Calu3 (cell line): Measurements from ENCODE around the gene LAMA2. TPM values are rescaled to one million over a fixed set of nuclear protein-coding genes. Genes with fewer than 3 reads are reported as not detected.

Experiments
- BruUV-seq: library from RNA; stranded (reverse); fragments of 400-500 nt; replicated peaks from 2 replicates; lab custom pipeline; 2021; lab: Mats Ljungman, UMichigan
- CTCF ChIA-PET: fragments of 300-600 bp; sonication (Branson Sonifier 250); formaldehyde crosslinking; loops from one replicate; lab custom pipeline; 2022; ENCODE audit warnings: antibody characterized with exemption; lab: Charles Lee
- DNase-seq: peaks from one replicate; pipeline ENCODE4 v3.0.0; 2022
- H3K27ac Mint-ChIP-seq: one replicate; pipeline ENCODE4 v1.8.0; 2022; ENCODE audit warnings: mixed read lengths; ENCODE audit not compliant: unreplicated experiment
- H3K27me3 Mint-ChIP-seq: one replicate; pipeline ENCODE4 v1.8.0; 2022; ENCODE audit warnings: mixed read lengths; ENCODE audit not compliant: unreplicated experiment
- H3K36me3 Mint-ChIP-seq: one replicate; pipeline ENCODE4 v1.8.0; 2022; ENCODE audit warnings: mild to moderate bottlenecking, moderate library complexity, mixed read lengths; ENCODE audit not compliant: insufficient read depth, unreplicated experiment
- H3K4me1 Mint-ChIP-seq: one replicate; pipeline ENCODE4 v1.8.0; 2022; ENCODE audit warnings: mild to moderate bottlenecking, low read depth, mixed read lengths; ENCODE audit not compliant: unreplicated experiment
- H3K4me3 Mint-ChIP-seq: one replicate; pipeline ENCODE4 v1.8.0; 2022; ENCODE audit warnings: mild to moderate bottlenecking, low read depth, moderate library complexity, mixed read lengths; ENCODE audit not compliant: unreplicated experiment
- H3K9me3 Mint-ChIP-seq: one replicate; pipeline ENCODE4 v1.8.0; 2022; ENCODE audit warnings: low read depth, mixed read lengths; ENCODE audit not compliant: unreplicated experiment
- intact Hi-C: fragments of 100-400 bp; cut with micrococcal nuclease; formaldehyde crosslinking; loops from one replicate; pipeline ENCODE4 v1.10.0; 2022; ENCODE audit not compliant: unreplicated experiment
- total RNA-seq: library from RNA; stranded (reverse); gene quantifications from 2 replicates; pipeline ENCODE4 v1.2.3, GENCODE V29; 2022
- TF ChIP-seq, protein P1 (sequence below): fragments of 200-600 bp; IDR thresholded peaks from one replicate; pipeline ENCODE4 v1.8.0; 2022; ENCODE audit warnings: antibody characterized with exemption; ENCODE audit not compliant: unreplicated experiment

Gene LAMA2
- total RNA-seq, 1 experiment from 2014 or later: 0.80 TPM

DNA sequence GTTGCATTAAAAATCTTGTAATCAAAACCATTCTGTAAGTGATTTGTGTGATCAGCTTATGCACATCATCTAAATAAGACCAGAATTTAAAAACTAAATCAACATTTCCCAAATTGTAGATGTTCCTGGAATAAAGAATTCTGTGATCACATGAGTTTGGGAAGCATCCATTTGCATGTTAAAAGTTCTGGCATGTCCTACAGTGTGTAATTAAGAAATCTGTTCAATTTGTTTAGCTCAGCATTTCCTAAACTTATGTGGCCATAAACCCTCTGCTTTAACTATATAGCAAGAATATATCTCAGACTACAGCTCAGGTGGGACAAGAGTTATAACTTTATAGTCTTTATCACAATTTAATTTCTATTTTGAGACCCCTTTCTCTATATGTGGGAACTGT lies 399.1 kb downstream of the LAMA2 start:
- Mint-ChIP-seq H3K9me3 (no peaks in the 10 kb centered on the region), H3K27me3 (peaks cover 16% of the 10 kb centered on the region), H3K4me3 (no peak overlapping the region), H3K36me3 (no peaks in the 10 kb centered on the region), H3K27ac (no peak overlapping the region), H3K4me1 (no peaks in the 10 kb centered on the region)
- CTCF ChIA-PET: interaction anchor here (0.6 kb wide), 1 partner anchor 10 kb away, joined by 3 read pairs; no protein-coding TSS in a partner anchor
- no TSS peak for BruUV-seq
- intact Hi-C loops: no loop called here
- DNase-seq: no peak
- TF ChIP-seq, protein P1, sequence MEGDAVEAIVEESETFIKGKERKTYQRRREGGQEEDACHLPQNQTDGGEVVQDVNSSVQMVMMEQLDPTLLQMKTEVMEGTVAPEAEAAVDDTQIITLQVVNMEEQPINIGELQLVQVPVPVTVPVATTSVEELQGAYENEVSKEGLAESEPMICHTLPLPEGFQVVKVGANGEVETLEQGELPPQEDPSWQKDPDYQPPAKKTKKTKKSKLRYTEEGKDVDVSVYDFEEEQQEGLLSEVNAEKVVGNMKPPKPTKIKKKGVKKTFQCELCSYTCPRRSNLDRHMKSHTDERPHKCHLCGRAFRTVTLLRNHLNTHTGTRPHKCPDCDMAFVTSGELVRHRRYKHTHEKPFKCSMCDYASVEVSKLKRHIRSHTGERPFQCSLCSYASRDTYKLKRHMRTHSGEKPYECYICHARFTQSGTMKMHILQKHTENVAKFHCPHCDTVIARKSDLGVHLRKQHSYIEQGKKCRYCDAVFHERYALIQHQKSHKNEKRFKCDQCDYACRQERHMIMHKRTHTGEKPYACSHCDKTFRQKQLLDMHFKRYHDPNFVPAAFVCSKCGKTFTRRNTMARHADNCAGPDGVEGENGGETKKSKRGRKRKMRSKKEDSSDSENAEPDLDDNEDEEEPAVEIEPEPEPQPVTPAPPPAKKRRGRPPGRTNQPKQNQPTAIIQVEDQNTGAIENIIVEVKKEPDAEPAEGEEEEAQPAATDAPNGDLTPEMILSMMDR: no peak

DNA sequence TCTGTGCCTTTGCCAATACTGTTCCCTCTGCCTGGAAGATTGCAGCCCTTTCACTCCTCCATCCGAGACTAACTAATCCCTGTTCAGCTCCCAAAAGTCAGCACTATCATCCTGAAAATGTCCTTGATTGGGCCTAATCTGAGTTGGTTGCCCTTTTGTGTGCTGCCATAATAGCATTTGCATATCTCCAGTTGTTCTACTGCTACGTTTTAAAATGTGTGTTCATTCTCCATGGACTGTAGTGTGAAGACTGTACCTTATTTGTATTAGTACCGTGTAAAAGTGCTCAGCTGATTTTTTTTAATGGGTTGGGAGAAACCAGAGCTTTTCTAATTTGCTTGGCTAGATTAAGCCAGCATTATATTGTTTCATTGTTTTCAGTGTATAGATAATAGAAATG lies 401.3 kb downstream of the LAMA2 start:
- peaks cover 16% of the 10 kb centered on the region for H3K27me3 Mint-ChIP-seq
- intact Hi-C loops: no loop called here
- no TSS peak for BruUV-seq

DNA sequence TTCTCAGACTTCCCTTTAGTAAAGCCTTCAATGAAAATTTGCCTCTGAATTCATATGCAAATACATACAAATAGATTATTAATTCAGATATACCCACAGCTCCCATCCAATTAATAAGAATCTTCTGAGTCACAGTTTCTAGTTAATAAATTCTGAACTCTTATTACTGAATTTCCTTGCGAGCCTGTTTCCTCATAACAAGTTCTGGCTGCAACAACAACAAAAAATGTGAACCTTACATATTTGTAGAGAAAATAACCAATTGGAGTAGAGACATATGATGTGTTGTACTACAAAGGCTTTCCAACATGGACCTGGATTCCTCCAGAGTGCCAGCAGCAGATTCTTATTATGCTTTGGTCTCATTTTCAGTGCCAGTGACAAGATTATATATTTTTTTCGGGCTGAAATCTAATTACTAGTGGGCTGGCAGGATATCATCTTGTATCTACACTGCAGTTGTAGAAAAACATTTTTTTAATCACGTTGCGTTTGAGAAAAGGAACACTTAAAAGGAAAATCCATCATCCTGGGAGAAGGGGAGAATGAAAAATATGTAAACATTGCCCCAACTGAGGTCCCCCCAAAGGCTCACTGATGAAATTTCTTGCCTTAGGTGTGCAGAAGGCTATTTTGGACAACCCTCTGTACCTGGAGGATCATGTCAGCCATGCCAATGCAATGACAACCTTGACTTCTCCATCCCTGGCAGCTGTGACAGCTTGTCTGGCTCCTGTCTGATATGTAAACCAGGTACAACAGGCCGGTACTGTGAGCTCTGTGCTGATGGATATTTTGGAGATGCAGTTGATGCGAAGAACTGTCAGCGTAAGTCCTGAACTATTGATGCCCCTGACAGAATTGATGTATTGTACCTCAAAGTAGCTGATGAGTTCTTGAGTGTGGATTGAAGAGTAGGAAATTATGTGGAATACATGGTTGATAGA lies 404.6 kb downstream of the LAMA2 start:
- peaks cover 17% of the 10 kb centered on the region for H3K4me1 Mint-ChIP-seq
- H3K27me3 Mint-ChIP-seq: peaks cover 13% of the 10 kb centered on the region
- H3K27ac Mint-ChIP-seq: no peak overlapping the region
- no peak for DNase-seq
- no peaks in the 10 kb centered on the region for H3K36me3 Mint-ChIP-seq
- CTCF ChIA-PET: no interaction called here
- no TSS peak for BruUV-seq
- intact Hi-C loops: no loop called here
- TF ChIP-seq, protein P1: no peak
- H3K4me3 Mint-ChIP-seq: no peak overlapping the region
- H3K9me3 Mint-ChIP-seq: no peaks in the 10 kb centered on the region

More for the DNA sequence above, 401.3 kb downstream of the LAMA2 start:
- no peak for DNase-seq
- TF ChIP-seq, protein P1: no peak
- Mint-ChIP-seq H3K4me1 (peaks cover 17% of the 10 kb centered on the region), H3K36me3 (no peaks in the 10 kb centered on the region), H3K27ac (no peak overlapping the region), H3K9me3 (no peaks in the 10 kb centered on the region), H3K4me3 (no peak overlapping the region)
- CTCF ChIA-PET: no interaction called here

DNA sequence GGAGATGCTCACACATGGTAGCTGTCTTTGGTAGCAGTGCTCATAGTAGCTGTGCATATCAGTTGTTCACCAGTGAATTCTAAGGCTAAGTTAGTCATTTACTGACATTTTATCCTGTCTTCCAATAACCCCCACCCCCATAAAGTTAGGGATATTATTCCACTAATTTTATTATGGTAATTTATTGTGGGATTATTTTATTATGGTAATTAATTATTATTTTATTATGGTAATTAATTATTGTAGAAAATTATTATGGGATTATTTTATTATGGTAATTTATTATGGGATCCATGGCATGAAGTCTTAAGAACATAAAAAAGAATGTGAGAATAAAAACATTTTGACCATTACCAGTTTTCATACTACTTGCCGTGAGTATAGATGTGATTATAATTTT lies 406.5 kb downstream of the LAMA2 start:
- no TSS peak for BruUV-seq
- no peak for DNase-seq
- Mint-ChIP-seq H3K36me3 (no peaks in the 10 kb centered on the region), H3K4me3 (no peak overlapping the region), H3K27ac (no peak overlapping the region), H3K4me1 (peaks cover 17% of the 10 kb centered on the region), H3K27me3 (no peaks in the 10 kb centered on the region), H3K9me3 (no peaks in the 10 kb centered on the region)
- CTCF ChIA-PET: no interaction called here
- intact Hi-C loops: no loop called here
- TF ChIP-seq, protein P1: no peak
